Tongue (tissue), 2 donors: Measurements from ENCODE around the gene STAMBPL1. TPM values are rescaled to one million over a fixed set of nuclear protein-coding genes. Genes with fewer than 3 reads are reported as not detected.
"Not testable (repeated sequence)": the region's sequence is repeated elsewhere in the genome, so short reads cannot be mapped to it uniquely, and the experiment has no call there.

Experiments
- DNase-seq: peaks from one replicate; pipeline ENCODE4 v3.0.0-alpha.2; 2015
- total RNA-seq: library from RNA; depleted of rRNA; stranded (reverse); fragments of >200 nt; gene quantifications from one replicate; pipeline ENCODE4 v1.2.3, GENCODE V29; 2014

Gene STAMBPL1
- total RNA-seq, 1 donor from 2014 or later: 17.2 TPM

- no peak for DNase-seq
These were observed 22.2 kb upstream of the STAMBPL1 start for GRCh38 chr10:88857831-88858230.

GRCh38 chr10:88858491-88858890 is 21.6 kb upstream of the STAMBPL1 start:
- no peak for DNase-seq

- no peak for DNase-seq
These were observed 19.0 kb upstream of the STAMBPL1 start for GRCh38 chr10:88861036-88861435.

- DNase-seq: no peak
These were observed 14.7 kb upstream of the STAMBPL1 start for GRCh38 chr10:88865281-88865876.

GRCh38 chr10:88866454-88866853 is 13.6 kb upstream of the STAMBPL1 start:
- no peak for DNase-seq

GRCh38 chr10:88870089-88870488 is 10.0 kb upstream of the STAMBPL1 start:
- DNase-seq: no peak

GRCh38 chr10:88873757-88874156 is 6.3 kb upstream of the STAMBPL1 start:
- DNase-seq: no peak

- no peak for DNase-seq
These were observed 5.8 kb upstream of the STAMBPL1 start for GRCh38 chr10:88874281-88874680.

GRCh38 chr10:88875081-88875480 is 5.0 kb upstream of the STAMBPL1 start:
- no peak for DNase-seq

GRCh38 chr10:88877298-88877697 is 2.7 kb upstream of the STAMBPL1 start:
- no peak for DNase-seq

- peak; percentile 80 for DNase-seq
These were observed 434 bp downstream of the STAMBPL1 start for GRCh38 chr10:88880282-88881076.

- DNase-seq: peak; percentile 40
These were observed 1.3 kb downstream of the STAMBPL1 start for GRCh38 chr10:88881320-88881719.

- DNase-seq: no peak
These were observed 2.0 kb downstream of the STAMBPL1 start for GRCh38 chr10:88881922-88882645.

- DNase-seq: not testable (repeated sequence)
These were observed 2.8 kb downstream of the STAMBPL1 start for GRCh38 chr10:88882646-88883447.

- no peak for DNase-seq
These were observed 3.4 kb downstream of the STAMBPL1 start for GRCh38 chr10:88883448-88883809.

GRCh38 chr10:88886557-88886956 is 6.5 kb downstream of the STAMBPL1 start:
- no peak for DNase-seq

- DNase-seq: no peak
These were observed 8.9 kb downstream of the STAMBPL1 start for GRCh38 chr10:88888810-88889445.

- no peak for DNase-seq
These were observed 9.7 kb downstream of the STAMBPL1 start for GRCh38 chr10:88889559-88890337.

GRCh38 chr10:88890681-88891381 is 10.8 kb downstream of the STAMBPL1 start:
- no peak for DNase-seq

GRCh38 chr10:88892222-88892967 is 12.3 kb downstream of the STAMBPL1 start:
- DNase-seq: no peak
